ENCODE results near the gene ZBTB17.

ZBTB17 gene

GRCh38 chr1:15966081-15966955 lies 9.6 kb downstream of the ZBTB17 start:
- no peak overlapping the region for H3K4me3 ChIP-seq (ENCODE audit: low read depth, low read length)
- in situ Hi-C loops (cut with HindIII; ENCODE audit: low sequenced_read_pairs) = no loop called here
- no peak for DNase-seq (ENCODE audit: low read depth, low spot score)
- TF ChIP-seq CTCF (IDR thresholded peaks at IDR 0.05; ENCODE audit: low read depth, low read length) = no peak

GRCh38 chr1:15965228-15965767 lies 10.6 kb downstream of the ZBTB17 start:
- in situ Hi-C loops (cut with HindIII; ENCODE audit: low sequenced_read_pairs) = no loop called here
- TF ChIP-seq CTCF (IDR thresholded peaks at IDR 0.05; ENCODE audit: low read depth, low read length) = no peak
- H3K4me3 ChIP-seq (ENCODE audit: low read depth, low read length) = no peak overlapping the region

GRCh38 chr1:15963968-15964648 lies 11.8 kb downstream of the ZBTB17 start:
- TF ChIP-seq CTCF (IDR thresholded peaks at IDR 0.05; ENCODE audit: low read depth, low read length) = no peak
- DNase-seq (ENCODE audit: low read depth, low spot score) = no peak
- in situ Hi-C loops (cut with HindIII; ENCODE audit: low sequenced_read_pairs) = no loop called here
- no peak overlapping the region for H3K4me3 ChIP-seq (ENCODE audit: low read depth, low read length)

More at GRCh38 chr1:15965228-15965767, 10.6 kb downstream of the ZBTB17 start:
- DNase-seq (ENCODE audit: low read depth, low spot score) = no peak

GRCh38 chr1:15963363-15963967 lies 12.4 kb downstream of the ZBTB17 start:
- TF ChIP-seq CTCF (IDR thresholded peaks at IDR 0.05; ENCODE audit: low read depth, low read length) = no peak
- in situ Hi-C loops (cut with HindIII; ENCODE audit: low sequenced_read_pairs) = no loop called here
- DNase-seq (ENCODE audit: low read depth, low spot score) = no peak
- no peak overlapping the region for H3K4me3 ChIP-seq (ENCODE audit: low read depth, low read length)

GRCh38 chr1:15962671-15963362 lies 13.1 kb downstream of the ZBTB17 start:
- H3K4me3 ChIP-seq (ENCODE audit: low read depth, low read length) = no peak overlapping the region
- TF ChIP-seq CTCF (IDR thresholded peaks at IDR 0.05; ENCODE audit: low read depth, low read length) = no peak
- no peak for DNase-seq (ENCODE audit: low read depth, low spot score)
- in situ Hi-C loops (cut with HindIII; ENCODE audit: low sequenced_read_pairs) = no loop called here

GRCh38 chr1:15962176-15962575 lies 13.7 kb downstream of the ZBTB17 start:
- in situ Hi-C loops (cut with HindIII; ENCODE audit: low sequenced_read_pairs) = no loop called here
- TF ChIP-seq CTCF (IDR thresholded peaks at IDR 0.05; ENCODE audit: low read depth, low read length) = no peak
- no peak overlapping the region for H3K4me3 ChIP-seq (ENCODE audit: low read depth, low read length)
- no peak for DNase-seq (ENCODE audit: low read depth, low spot score)
